CD14-positive monocyte (primary cell): ENCODE measurements around the gene FGD2. TPM values are rescaled to one million over a fixed set of nuclear protein-coding genes. Genes with fewer than 3 reads are reported as not detected.

Experiments
- DNase-seq, 3 donors: peaks; one replicate each; pipeline ENCODE4 v3.0.0-alpha.2; 2011 to 2022
- H2AFZ ChIP-seq: 2 replicates; pipeline ENCODE4 v1.6.0; 2012; ENCODE audit warnings: mild to moderate bottlenecking, low read depth, low read length, inconsistent platforms; ENCODE audit not compliant: insufficient read depth, poor library complexity, severe bottlenecking
- H3K27ac ChIP-seq, 2 donors: 1 replicate in 1 of 2; 2 replicates in 1 of 2; pipeline ENCODE4 v1.5.1; 2012 to 2013; ENCODE audit warnings: low read length in 2 of 2, control low read depth in 1 of 2, inconsistent platforms in 1 of 2, low read depth in 1 of 2, mild to moderate bottlenecking in 1 of 2
- H3K27me3 ChIP-seq, 2 donors: one replicate each; pipeline versions ENCODE4 v1.6.0 to v1.6.1; 2011 to 2013; ENCODE audit warnings: low read length in 2 of 2; ENCODE audit not compliant: control insufficient read depth in 2 of 2, insufficient read depth in 2 of 2
- H3K36me3 ChIP-seq, 2 donors: replicated peaks in 1 of 2; 1 replicate in 1 of 2; 2 replicates in 1 of 2; pipeline versions ENCODE4 v1.5.1 to v1.6.1; 2012 to 2013; ENCODE audit warnings: low read length in 2 of 2, control low read depth in 1 of 2, inconsistent platforms in 1 of 2, mild to moderate bottlenecking in 1 of 2; ENCODE audit not compliant: insufficient read depth in 2 of 2, control insufficient read depth in 1 of 2
- H3K4me1 ChIP-seq, 2 donors: 1 replicate in 1 of 2; 2 replicates in 1 of 2; pipeline versions ENCODE4 v1.5.1 to v1.6.1; 2012 to 2013; ENCODE audit warnings: low read length in 2 of 2, control low read depth in 1 of 2, inconsistent platforms in 1 of 2, mild to moderate bottlenecking in 1 of 2, moderate library complexity in 1 of 2; ENCODE audit not compliant: insufficient read depth in 2 of 2, control insufficient read depth in 1 of 2
- H3K4me2 ChIP-seq: replicated peaks from 2 replicates; pipeline ENCODE3; 2012; ENCODE audit warnings: low read length, moderate library complexity, mild to moderate bottlenecking; ENCODE audit not compliant: poor library complexity, severe bottlenecking; ENCODE audit errors: extremely low read depth
- H3K4me3 ChIP-seq, 3 experiments: fragments of 200-600 bp in 1 of 3; sonication (generic) in 1 of 3; replicated peaks in 1 of 3; 1 replicate in 2 of 3; 2 replicates in 1 of 3; pipeline ENCODE4 v1.5.1; 2011 to 2013; ENCODE audit warnings: low read length in 3 of 3, mild to moderate bottlenecking in 3 of 3, control low read depth in 2 of 3, low read depth in 2 of 3, inconsistent platforms in 1 of 3, moderate library complexity in 1 of 3
- H3K79me2 ChIP-seq: 2 replicates; pipeline ENCODE4 v1.6.0; 2012; ENCODE audit warnings: mild to moderate bottlenecking, control low read depth, inconsistent platforms, low read length, moderate library complexity; ENCODE audit not compliant: insufficient read depth
- H3K9ac ChIP-seq: 2 replicates; pipeline ENCODE4 v1.6.0; 2017; ENCODE audit warnings: low read length, mild to moderate bottlenecking; ENCODE audit not compliant: insufficient read depth, poor library complexity, severe bottlenecking
- H3K9me3 ChIP-seq, 2 donors: replicated peaks in 1 of 2; 1 replicate in 1 of 2; 2 replicates in 1 of 2; pipeline versions ENCODE4 v1.5.1 to v1.6.1; 2012 to 2013; ENCODE audit warnings: low read length in 2 of 2, control low read depth in 1 of 2; ENCODE audit not compliant: control insufficient read depth in 1 of 2, insufficient read depth in 1 of 2
- H4K20me1 ChIP-seq: 2 replicates; pipeline ENCODE4 v1.6.0; 2012; ENCODE audit warnings: mild to moderate bottlenecking, low read length, control low read depth, moderate library complexity; ENCODE audit not compliant: insufficient read depth
- H3K27ac Mint-ChIP-seq, 7 donors: one replicate each; pipeline ENCODE4 v1.8.0; 2020; ENCODE audit warnings: mild to moderate bottlenecking in 7 of 7, mixed read lengths in 7 of 7, moderate library complexity in 6 of 7, inconsistent platforms in 2 of 7
- H3K27me3 Mint-ChIP-seq, 3 donors: one replicate each; pipeline ENCODE4 v1.8.0; 2021 to 2022; ENCODE audit warnings: low read depth in 3 of 3, mild to moderate bottlenecking in 3 of 3, mixed read lengths in 3 of 3, moderate library complexity in 3 of 3, inconsistent platforms in 1 of 3
- H3K36me3 Mint-ChIP-seq, 2 donors: one replicate each; pipeline ENCODE4 v1.8.0; 2020; ENCODE audit warnings: mixed read lengths in 2 of 2, inconsistent platforms in 1 of 2, mild to moderate bottlenecking in 1 of 2
- H3K4me1 Mint-ChIP-seq: one replicate; pipeline ENCODE4 v1.8.0; 2020; ENCODE audit warnings: mild to moderate bottlenecking, mixed read lengths
- H3K4me3 Mint-ChIP-seq, 2 donors: one replicate each; pipeline ENCODE4 v1.8.0; 2020; ENCODE audit warnings: mild to moderate bottlenecking in 2 of 2, mixed read lengths in 2 of 2, moderate library complexity in 1 of 2
- H3K9me3 Mint-ChIP-seq, 7 donors: one replicate each; pipeline ENCODE4 v1.8.0; 2020 to 2022; ENCODE audit warnings: mixed read lengths in 7 of 7, mild to moderate bottlenecking in 6 of 7, moderate library complexity in 6 of 7, inconsistent platforms in 2 of 7
- CTCF ChIP-seq: fragments of 200-600 bp; IDR thresholded peaks from one replicate; pipeline ENCODE4 v1.8.0; 2022; ENCODE audit warnings: antibody characterized with exemption, mild to moderate bottlenecking
- WGBS: methylation state at CpG from one replicate; pipeline ENCODE4 v1.1.5; 2013; ENCODE audit warnings: missing lambda C conversion rate; ENCODE audit not compliant: insufficient coverage; 5-methylcytosine and 5-hydroxymethylcytosine counted together
- intact Hi-C, 2 donors: fragments of 100-400 bp; cut with micrococcal nuclease; formaldehyde crosslinking; loops; one replicate each; pipeline versions ENCODE4 v1.15.0 to v1.15.1; 2023
- polyA plus RNA-seq, 3 donors: library from polyadenylated mRNA; depleted of rRNA in 1 of 3; unstranded in 2 of 3; stranded (reverse) in 1 of 3; fragments of 300-500 nt in 2 of 3; fragments of >200 nt in 1 of 3; fragmentation: Illumina TruSeq in 2 of 3; gene quantifications; 1 replicate in 2 of 3; 2 replicates in 1 of 3; pipeline ENCODE4 v1.2.3, GENCODE V29; 2012 to 2021

The FGD2 gene
- polyA plus RNA-seq, 3 donors, result 25.3 to 356 (median 50.0) TPM

DNA sequence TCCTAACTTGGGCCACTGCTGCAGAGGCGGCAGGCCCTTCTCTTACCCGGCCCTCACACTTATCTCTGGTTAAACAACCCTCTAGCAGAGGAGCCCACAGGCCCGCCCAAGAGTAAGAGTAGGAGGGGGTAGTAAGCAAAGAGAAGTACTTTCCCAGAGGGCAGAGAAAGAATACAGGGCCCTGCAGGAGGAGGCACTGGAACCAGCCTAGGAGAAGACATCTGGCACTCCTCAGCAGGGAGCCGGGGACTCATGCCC is 29.5 kb upstream of the FGD2 start:
- Histone ChIP-seq H2AFZ (no peak overlapping the region), H3K27ac (no peak overlapping the region), H3K27me3 (no peaks in the 10 kb centered on the region), H3K9ac (no peak overlapping the region), H3K79me2 (peaks cover 37% of the 10 kb centered on the region), H3K9me3 (no peaks in the 10 kb centered on the region), H3K4me2 (no peak overlapping the region), H3K36me3 (peaks cover 100% of the 10 kb centered on the region in 2 donors), H3K4me3 (no peak overlapping the region), H3K4me1 (no peaks in the 10 kb centered on the region), H4K20me1 (peaks cover 85% of the 10 kb centered on the region)
- Mint-ChIP-seq H3K27ac (peak overlapping the region in 1 of 7 donors; percentile 48), H3K9me3 (no peaks in the 10 kb centered on the region), H3K4me1 (peaks cover 6% of the 10 kb centered on the region), H3K4me3 (no peak overlapping the region), H3K27me3 (peaks cover 0 to 1% (median 0%) of the 10 kb centered on the region in 3 donors), H3K36me3 (peaks cover 92 to 99% of the 10 kb centered on the region in 2 donors)
- no peak for TF ChIP-seq CTCF
- 100% methylated on average over 1 of the region's 4 CpGs for WGBS
- DNase-seq, result no peak
- intact Hi-C loops, result loop anchor here in 1 of 2 donors (5.0 kb wide), 1 partner anchor 41 kb away; no protein-coding TSS in a partner anchor

DNA sequence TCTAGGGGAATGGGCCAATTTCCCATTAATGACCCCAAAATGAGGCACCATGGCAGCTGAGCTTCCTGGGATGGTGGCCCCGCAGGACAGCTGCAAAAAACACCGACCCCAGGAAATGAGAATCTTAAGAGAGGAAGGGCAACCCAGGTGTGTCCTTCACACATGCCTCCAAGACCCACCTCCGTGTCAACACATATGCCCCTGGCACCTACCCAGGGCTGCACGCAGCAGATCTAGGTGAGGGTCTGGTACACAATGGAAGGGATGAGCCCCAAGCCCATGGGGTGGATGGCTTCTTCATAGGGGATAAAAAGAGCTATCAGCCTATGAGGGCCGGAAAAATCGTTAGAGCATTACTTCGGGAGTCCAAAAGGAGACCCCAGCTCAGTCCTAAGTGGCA is 28.9 kb upstream of the FGD2 start:
- Mint-ChIP-seq H3K9me3 (no peaks in the 10 kb centered on the region), H3K27me3 (peaks cover 0 to 1% (median 0%) of the 10 kb centered on the region in 3 donors), H3K36me3 (peaks cover 90 to 97% of the 10 kb centered on the region in 2 donors), H3K4me3 (no peak overlapping the region), H3K27ac (peak overlapping the region in 1 of 7 donors; percentile 13), H3K4me1 (peaks cover 6% of the 10 kb centered on the region)
- Histone ChIP-seq H3K4me3 (no peak overlapping the region), H3K27me3 (no peaks in the 10 kb centered on the region), H3K27ac (no peak overlapping the region), H3K9me3 (no peaks in the 10 kb centered on the region), H2AFZ (no peak overlapping the region), H3K36me3 (peaks cover 99 to 100% of the 10 kb centered on the region in 2 donors), H3K4me2 (no peak overlapping the region), H3K79me2 (peaks cover 43% of the 10 kb centered on the region), H3K9ac (no peak overlapping the region), H4K20me1 (peaks cover 89% of the 10 kb centered on the region), H3K4me1 (no peaks in the 10 kb centered on the region)
- intact Hi-C loops, result loop anchor here in 1 of 2 donors (5.0 kb wide), 1 partner anchor 41 kb away; no protein-coding TSS in a partner anchor
- 90% methylated on average over 3 of the region's 7 CpGs for WGBS
- TF ChIP-seq CTCF, result no peak
- DNase-seq, result no peak
